ENCODE data around the gene SH3BGRL3. TPM values are rescaled to one million over a fixed set of nuclear protein-coding genes. Genes with fewer than 3 reads are reported as not detected.

SH3BGRL3 gene
- total RNA-seq, 1 experiment from 2014 or later, result 193 TPM

- H3K27me3 ChIP-seq (ENCODE audit: control insufficient read depth, insufficient read depth, low read length), result no peaks in the 10 kb centered on the region
- ATAC-seq (no peak), DNase-seq (ENCODE audit: low read depth, low spot score) (no peak)
- TF ChIP-seq REST (IDR thresholded peaks at IDR 0.05; ENCODE audit: insufficient read depth in 1 of 2, low read depth in 2 of 2, low read length in 1 of 2) (no peak), CTCF (IDR thresholded peaks at IDR 0.05) (no peak), POLR2AphosphoS5 (IDR thresholded peaks at IDR 0.05; ENCODE audit: low read depth, low read length) (no peak), SIN3A (IDR thresholded peaks at IDR 0.05; ENCODE audit: borderline replicate concordance, insufficient read depth, low read depth, low read length) (no peak)
- in situ Hi-C loops (cut with HindIII; ENCODE audit: low pct_unique_long_range_greater_than_20kb, low sequenced_read_pairs), result no loop called here
- CTCF ChIA-PET, result interaction anchor here (0.6 to 0.7 kb wide), 2 partner anchors 16 to 68 kb away, joined by 3 to 6 read pairs; no protein-coding TSS in a partner anchor
- POLR2A ChIA-PET, result interaction anchor here (0.6 to 0.7 kb wide), 2 partner anchors 12 to 183 kb away, joined by 4 to 9 read pairs; no protein-coding TSS in a partner anchor
- intact Hi-C loops (cut with micrococcal nuclease; ENCODE audit: unreplicated experiment), result no loop called here
- peaks cover 26% of the 10 kb centered on the region for H3K36me3 ChIP-seq (ENCODE audit: control insufficient read depth, insufficient read depth, low read length)
- H3K9me3 ChIP-seq (ENCODE audit: control insufficient read depth, insufficient read depth, low read depth, low read length), result no peaks in the 10 kb centered on the region
- no TSS peak for BruUV-seq (replicated peaks)
- H3K4me3 ChIP-seq (ENCODE audit: low read depth in 2 of 2, low read length in 2 of 2), result no peak overlapping the region
- H3K4me1 ChIP-seq (ENCODE audit: control insufficient read depth, insufficient read depth, low read length), result no peaks in the 10 kb centered on the region
- no peak overlapping the region for H3K27ac ChIP-seq (ENCODE audit: low read length)
Measured at GRCh38 chr1:26257222-26257621, 22.7 kb upstream of the SH3BGRL3 start.

GRCh38 chr1:26259005-26259404, 20.9 kb upstream of the SH3BGRL3 start:
- DNase-seq (ENCODE audit: low read depth, low spot score), result no peak
- Histone ChIP-seq H3K9me3 (ENCODE audit: control insufficient read depth, insufficient read depth, low read depth, low read length) (no peaks in the 10 kb centered on the region), H3K4me1 (ENCODE audit: control insufficient read depth, insufficient read depth, low read length) (no peaks in the 10 kb centered on the region), H3K27me3 (ENCODE audit: control insufficient read depth, insufficient read depth, low read length) (no peaks in the 10 kb centered on the region), H3K4me3 (ENCODE audit: low read depth in 2 of 2, low read length in 2 of 2) (no peak overlapping the region), H3K36me3 (ENCODE audit: control insufficient read depth, insufficient read depth, low read length) (peaks cover 22% of the 10 kb centered on the region), H3K27ac (ENCODE audit: low read length) (no peak overlapping the region)
- BruUV-seq (replicated peaks), result no TSS peak
- POLR2A ChIA-PET, result no interaction called here
- in situ Hi-C loops (cut with HindIII; ENCODE audit: low pct_unique_long_range_greater_than_20kb, low sequenced_read_pairs), result no loop called here
- TF ChIP-seq SIN3A (IDR thresholded peaks at IDR 0.05; ENCODE audit: borderline replicate concordance, insufficient read depth, low read depth, low read length) (no peak), REST (IDR thresholded peaks at IDR 0.05; ENCODE audit: insufficient read depth in 1 of 2, low read depth in 2 of 2, low read length in 1 of 2) (no peak), CTCF (IDR thresholded peaks at IDR 0.05) (no peak), POLR2AphosphoS5 (IDR thresholded peaks at IDR 0.05; ENCODE audit: low read depth, low read length) (no peak), TCF7L2 (IDR thresholded peaks at IDR 0.05; ENCODE audit: low read depth, low read length) (no peak)
- ATAC-seq, result no peak
- CTCF ChIA-PET, result no interaction called here
- intact Hi-C loops (cut with micrococcal nuclease; ENCODE audit: unreplicated experiment), result no loop called here
